Measurements from ENCODE around the gene ALDH3A1.

ALDH3A1 gene

GRCh38 chr17:19759568-19760549, 11.8 kb upstream of the ALDH3A1 start:
- no peak for DNase-seq (ENCODE audit: low spot score)

DNA sequence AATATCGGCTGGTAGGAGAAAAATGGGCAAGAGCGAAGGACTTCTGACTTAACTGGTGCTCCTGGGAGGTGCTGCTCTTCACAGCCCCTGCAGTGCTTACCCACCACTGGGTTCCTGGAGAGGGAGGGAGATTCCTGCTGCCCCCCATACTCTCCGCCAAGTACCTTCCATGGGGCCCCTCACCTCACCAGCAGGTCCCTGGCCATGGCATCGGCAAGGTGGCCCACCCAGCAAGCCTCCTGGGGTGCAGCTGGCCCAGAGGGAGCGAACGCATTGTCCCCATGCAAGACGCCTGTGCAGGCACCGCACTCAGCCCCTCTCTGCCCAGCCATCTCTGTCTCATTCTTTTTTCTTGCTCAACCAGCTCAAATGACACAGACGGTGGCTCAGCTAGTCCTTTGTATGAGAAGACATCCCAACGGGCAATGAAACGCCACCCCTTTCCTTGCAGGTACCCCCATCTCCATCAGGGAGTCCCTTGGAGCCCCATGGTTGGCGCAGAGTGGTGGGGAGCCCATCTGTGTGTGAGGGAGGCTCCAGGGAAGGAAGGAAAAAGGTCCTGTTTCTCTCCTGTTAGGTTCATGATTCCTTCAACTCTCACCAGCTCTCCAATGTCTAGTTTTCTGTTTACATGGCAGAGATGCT, 9.6 kb upstream of the ALDH3A1 start:
- no peak for DNase-seq (ENCODE audit: low spot score)

DNA sequence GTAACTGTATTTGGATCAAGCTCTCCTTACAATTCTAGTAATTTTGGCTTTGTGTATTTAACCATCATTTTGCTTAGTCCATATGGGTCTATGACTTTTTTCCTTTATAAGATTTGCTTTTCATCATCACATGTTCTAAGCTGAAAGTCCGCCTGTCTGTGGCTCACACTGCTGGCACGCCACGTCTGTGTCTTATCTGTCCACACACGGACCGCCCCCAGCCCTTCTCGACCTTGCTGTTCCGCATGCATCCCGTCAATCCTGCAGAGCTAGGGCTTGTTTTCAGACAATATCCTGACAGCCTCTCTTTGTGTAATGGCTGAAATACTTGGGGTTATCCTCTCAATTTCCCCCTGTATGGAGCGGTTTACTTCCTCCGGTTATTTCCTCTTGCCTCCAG, 8.4 kb upstream of the ALDH3A1 start:
- DNase-seq (ENCODE audit: low spot score) = no peak

DNA sequence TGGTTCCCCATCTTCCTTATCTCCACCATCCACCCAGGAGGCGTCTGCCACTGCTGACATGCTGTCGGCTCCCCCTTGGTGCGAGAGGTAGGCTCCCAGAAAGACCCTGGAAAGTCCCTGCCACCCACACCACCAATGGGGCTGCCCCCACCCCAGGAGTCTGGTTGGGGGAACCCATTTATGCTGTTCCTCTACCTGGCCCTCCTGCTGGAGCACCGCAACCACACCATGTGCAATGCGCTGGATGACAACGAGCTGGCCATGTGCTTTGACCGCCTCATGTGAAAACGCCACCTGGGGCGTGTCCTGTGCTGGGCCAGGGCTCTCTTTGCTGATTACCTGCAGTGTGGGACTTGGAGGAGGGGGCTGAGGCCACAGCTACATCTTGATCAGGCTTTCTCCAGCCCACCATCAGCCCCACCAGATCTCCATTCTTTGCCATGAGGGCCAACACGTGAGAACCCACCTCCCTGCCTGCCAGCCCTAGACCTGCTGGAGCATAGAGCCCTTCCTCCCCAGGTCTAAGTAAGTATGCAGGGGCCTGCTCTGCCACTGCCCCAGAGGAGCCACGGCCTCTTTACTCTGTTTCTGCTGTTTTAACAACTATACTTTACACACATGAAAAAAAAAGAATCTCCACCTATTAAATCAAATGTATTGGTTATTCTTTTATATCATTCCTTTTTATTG, 7.9 kb upstream of the ALDH3A1 start:
- no peak for DNase-seq (ENCODE audit: low spot score)

- no peak for DNase-seq (ENCODE audit: low spot score)
Measured at GRCh38 chr17:19755392-19755791, 7.3 kb upstream of the ALDH3A1 start.

DNA sequence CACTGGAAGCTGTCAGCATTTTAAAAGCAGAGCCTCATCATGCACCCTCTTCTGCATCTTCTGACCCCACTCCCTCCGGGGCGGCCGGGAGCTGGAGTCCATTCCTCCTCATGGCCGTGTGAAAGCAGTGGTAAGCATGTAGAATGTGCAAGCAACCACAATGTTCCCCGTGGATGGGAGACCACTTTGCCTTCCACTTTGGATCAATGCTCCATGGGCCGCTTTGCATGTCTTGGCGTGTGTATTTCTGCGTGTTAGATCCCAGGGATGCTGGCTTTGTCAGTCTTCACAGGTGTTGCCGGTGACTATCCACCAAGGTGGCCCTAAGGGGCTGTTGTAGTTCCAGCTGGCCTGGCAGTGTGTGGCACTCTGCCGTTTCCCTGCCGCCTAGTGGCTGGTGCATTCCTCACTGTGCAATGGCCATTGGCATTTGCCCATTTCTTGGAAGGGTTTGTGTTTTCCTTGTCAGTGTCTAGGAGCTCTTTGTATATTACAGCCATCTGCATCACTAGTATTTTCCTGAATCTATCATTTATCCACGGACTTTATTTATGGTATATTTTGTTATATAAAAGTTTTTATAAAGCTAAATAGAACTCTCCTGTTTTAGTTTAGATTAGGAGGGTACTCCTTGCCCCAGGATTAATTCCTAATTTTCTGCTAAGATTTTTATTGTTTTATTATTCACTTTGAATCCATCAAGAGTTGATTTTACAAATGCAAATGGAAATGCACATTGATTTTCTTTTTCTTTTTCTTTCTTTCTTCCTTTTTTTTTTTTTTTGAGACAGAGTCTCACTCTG, 5.8 kb upstream of the ALDH3A1 start:
- peak; percentile 78 for DNase-seq (ENCODE audit: low spot score)

DNA sequence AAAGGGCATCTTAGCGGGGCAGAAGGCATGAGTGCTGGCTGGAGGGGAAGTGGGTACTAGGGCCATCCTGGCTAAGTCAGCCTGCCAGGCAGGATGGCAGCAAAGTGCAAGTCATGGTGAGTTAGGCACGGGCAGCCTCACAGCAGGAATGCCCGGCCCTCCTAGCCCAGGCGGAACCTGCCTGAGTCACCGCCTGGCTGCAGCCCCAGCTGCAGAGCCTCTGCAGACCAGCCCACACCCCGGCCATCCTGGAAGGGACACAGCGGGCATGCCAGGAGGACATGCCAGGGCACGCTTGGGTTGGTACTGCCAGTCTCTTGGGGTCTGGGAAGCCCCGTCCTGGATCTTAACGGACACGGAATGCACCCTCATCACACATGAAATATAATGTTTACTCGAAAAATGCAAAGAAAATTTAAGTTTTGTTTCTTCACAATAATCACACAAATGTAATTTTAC, 5.0 kb upstream of the ALDH3A1 start:
- DNase-seq (ENCODE audit: low spot score) = peak; percentile 95

DNA sequence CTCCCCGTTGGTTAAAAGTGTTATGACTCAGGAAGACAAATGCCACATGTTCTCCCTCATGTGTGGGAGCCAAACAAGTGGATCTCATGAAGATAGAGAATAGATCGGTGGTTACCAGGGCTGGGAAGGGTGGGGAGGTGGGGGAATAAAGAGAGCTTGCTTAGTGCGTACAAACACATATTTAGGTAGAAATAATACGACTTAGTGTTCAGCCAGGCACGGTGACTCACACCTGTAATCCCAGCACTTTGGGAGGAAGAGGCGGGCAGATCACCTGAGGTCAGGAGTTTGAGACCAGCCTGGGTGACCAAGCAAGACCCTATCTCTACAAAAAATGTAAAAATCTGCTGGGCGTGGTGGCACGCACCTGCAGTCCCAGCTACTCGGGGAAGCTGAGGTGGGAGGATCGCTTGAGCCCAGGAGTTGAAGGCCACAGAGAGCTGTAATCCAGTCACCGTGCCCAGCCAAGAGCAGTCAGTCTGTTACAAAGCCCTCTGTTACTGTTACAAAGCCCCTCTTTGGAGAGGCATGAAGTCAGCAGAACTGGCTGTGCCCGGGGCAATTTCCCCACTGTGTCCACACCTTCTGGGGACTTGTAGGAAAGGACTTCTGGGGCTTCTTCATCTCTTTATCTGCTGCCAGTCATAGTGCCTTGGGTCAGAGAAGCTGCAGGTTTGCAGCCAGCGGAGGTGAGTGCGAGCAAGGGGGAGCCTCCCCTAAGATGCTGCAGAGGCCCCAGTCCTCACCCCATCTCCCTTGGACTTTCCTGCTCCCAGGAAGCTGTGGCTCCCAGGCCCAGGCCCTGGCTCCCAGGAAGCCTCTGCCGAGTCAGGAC, 4.3 kb upstream of the ALDH3A1 start:
- DNase-seq (ENCODE audit: low spot score) = peak; percentile 61

DNA sequence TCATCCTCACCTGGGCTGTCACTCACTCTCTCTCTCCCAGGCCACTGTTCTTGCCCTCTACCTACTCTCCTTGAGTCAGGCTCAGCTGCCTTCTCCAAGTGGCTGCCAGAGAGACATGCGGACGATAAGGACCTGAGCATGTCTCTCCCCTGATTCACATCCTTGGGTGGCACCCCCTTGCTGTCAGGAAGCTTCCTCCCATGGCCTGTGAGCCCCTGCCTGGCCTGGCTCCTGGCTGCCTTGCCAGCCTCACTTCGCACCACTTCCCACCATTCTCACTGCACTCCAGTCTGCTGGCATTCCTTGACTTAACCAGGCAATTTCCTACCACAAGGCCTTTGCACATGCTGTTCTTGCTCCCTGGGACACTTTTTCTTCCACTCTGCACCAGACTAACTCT, 2.7 kb upstream of the ALDH3A1 start:
- DNase-seq (ENCODE audit: low spot score) = no peak

GRCh38 chr17:19750020-19750572, 2.0 kb upstream of the ALDH3A1 start:
- DNase-seq (ENCODE audit: low spot score) = no peak

- DNase-seq (ENCODE audit: low spot score) = no peak
Measured at GRCh38 chr17:19748807-19749193, 702 bp upstream of the ALDH3A1 start.

DNA sequence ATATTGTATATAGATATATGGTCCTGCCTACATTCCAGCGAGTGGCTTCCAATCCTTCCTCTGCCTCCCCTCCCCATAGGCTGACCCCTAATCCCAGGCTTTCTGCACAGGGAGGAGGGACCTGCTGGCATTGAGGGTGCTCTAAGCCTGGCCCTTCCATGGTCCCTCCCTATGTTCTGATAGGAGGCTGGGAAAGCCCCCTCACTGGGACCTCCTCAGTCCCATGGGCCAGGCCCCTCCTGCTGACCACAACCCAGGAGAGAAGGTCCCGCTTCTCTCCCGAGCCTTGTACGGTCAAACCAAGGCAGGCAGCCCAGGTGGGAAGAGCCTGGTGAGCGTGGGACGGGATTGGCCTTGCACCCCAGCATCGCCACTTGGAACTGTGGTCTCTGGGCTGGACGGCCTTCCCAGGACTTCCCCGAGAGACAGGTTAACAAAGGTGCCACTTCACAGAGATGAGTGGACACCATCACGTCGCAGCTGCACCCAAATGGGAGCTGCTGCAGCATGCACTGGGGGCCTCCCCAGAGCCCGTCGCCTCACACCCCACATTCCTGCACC, 859 bp downstream of the ALDH3A1 start:
- no peak for DNase-seq (ENCODE audit: low spot score)

DNA sequence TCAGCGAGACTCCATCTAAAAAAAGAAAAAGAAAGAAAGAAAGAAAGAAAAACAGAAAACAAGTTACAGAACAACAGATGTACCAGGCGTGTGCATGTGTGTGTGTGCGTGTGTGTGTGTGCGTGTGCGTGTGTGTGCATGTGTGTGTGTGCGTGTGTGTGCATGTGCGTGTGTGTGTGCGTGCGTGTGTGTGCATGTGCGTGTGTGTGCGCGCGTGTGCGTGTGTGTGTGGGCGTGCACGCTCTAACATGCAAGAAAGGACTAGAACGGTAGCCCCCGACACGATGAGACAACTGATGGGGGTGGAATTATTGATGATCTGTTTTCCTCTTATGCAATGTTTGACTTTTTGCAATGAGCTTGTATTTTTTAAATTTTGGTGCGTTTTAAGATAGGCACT, 1.6 kb downstream of the ALDH3A1 start:
- DNase-seq (ENCODE audit: low spot score) = no peak

- DNase-seq (ENCODE audit: low spot score) = peak; percentile 76
Measured at GRCh38 chr17:19744922-19745757, 3.0 kb downstream of the ALDH3A1 start.

DNA sequence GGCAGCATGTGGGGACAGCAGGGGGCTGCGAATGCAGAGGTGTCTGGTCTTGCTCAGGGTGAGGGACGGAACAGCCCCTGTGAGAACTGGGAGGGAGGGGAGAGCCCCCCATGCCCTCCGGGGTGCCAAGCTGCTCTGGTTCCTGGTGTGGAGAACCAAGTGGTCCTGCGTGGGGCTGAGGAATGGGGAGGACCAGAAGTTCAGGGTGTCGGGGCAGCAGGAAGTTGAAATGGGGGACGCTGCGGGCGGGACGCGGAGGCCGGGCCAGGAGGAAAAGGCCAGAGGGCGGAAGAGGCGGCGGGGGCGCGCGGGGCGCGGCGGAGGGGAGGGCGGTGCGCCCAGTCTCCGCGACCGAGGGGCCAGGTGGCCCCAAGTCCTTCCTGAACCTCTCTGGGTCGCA, 3.6 kb downstream of the ALDH3A1 start:
- no peak for DNase-seq (ENCODE audit: low spot score)

- DNase-seq (ENCODE audit: low spot score) = no peak
Measured at GRCh38 chr17:19743101-19744100, 4.7 kb downstream of the ALDH3A1 start.

GRCh38 chr17:19742495-19742894, 5.6 kb downstream of the ALDH3A1 start:
- no peak for DNase-seq (ENCODE audit: low spot score)

DNA sequence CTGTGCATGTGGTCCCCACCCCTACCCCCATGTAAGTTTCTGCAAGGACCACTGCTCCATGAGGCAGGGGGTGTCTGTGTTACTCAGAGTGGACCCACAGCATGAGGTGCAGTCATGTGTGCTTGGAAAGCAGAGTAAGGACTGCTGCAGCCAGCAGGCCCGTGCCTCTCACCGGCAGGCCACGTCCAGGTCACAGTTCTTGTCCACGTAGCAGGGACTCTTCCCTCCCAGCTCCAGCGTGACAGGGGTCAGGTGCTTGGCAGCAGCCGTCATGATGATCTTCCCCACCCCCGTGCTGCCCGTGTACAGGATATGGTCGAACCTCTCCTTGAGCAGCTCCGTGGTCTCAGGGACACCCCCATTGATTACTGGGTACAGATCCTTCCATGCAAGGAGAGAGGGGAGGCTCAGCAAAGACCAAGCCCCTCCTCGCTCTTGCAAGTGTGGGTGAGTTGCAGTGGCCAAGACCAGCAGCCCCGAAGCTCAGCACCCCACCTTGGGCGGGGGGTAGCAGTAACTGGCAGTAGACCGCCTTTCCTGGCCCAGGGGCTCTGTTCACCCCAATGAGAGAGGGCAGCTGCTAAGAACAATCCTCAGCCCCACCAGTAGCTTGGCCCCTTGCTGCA, 6.2 kb downstream of the ALDH3A1 start:
- no peak for DNase-seq (ENCODE audit: low spot score)

All from LoVo (cell line).